Upper lobe of left lung (tissue), 4 donors: ENCODE data around the gene ZFHX2.

Experiments
- CTCF ChIP-seq, 6 experiments: fragments of 450-650 bp in 4 of 6; fragments of 200-600 bp in 2 of 6; sonication (generic) in 2 of 6; IDR thresholded peaks; one replicate each; pipeline ENCODE4 v1.5.1; 2016 to 2019; ENCODE audit warnings: antibody characterized with exemption in 6 of 6
- POLR2AphosphoS5 ChIP-seq, 2 donors: sonication (generic); formaldehyde crosslinking; IDR thresholded peaks; one replicate each; pipeline ENCODE4 v1.5.1; 2017; ENCODE audit warnings: antibody characterized with exemption in 2 of 2

- no peak for TF ChIP-seq CTCF (IDR thresholded peaks at IDR 0.05)
- TF ChIP-seq POLR2AphosphoS5 (IDR thresholded peaks at IDR 0.05) = no peak
Measured at GRCh38 chr14:23544511-23545447, 6.8 kb downstream of the ZFHX2 start.
